CD14-positive monocyte (primary cell): ENCODE results near the gene SLC28A1. TPM values are rescaled to one million over a fixed set of nuclear protein-coding genes. Genes with fewer than 3 reads are reported as not detected.

ENCODE experiments used
- DNase-seq, 3 donors: peaks; one replicate each; pipeline ENCODE4 v3.0.0-alpha.2; 2011 to 2022
- H2AFZ ChIP-seq: 2 replicates; pipeline ENCODE4 v1.6.0; 2012; ENCODE audit warnings: mild to moderate bottlenecking, low read depth, low read length, inconsistent platforms; ENCODE audit not compliant: insufficient read depth, poor library complexity, severe bottlenecking
- H3K27ac ChIP-seq, 2 donors: 1 replicate in 1 of 2; 2 replicates in 1 of 2; pipeline ENCODE4 v1.5.1; 2012 to 2013; ENCODE audit warnings: low read length in 2 of 2, control low read depth in 1 of 2, inconsistent platforms in 1 of 2, low read depth in 1 of 2, mild to moderate bottlenecking in 1 of 2
- H3K27me3 ChIP-seq, 2 donors: one replicate each; pipeline versions ENCODE4 v1.6.0 to v1.6.1; 2011 to 2013; ENCODE audit warnings: low read length in 2 of 2; ENCODE audit not compliant: control insufficient read depth in 2 of 2, insufficient read depth in 2 of 2
- H3K36me3 ChIP-seq, 2 donors: replicated peaks in 1 of 2; 1 replicate in 1 of 2; 2 replicates in 1 of 2; pipeline versions ENCODE4 v1.5.1 to v1.6.1; 2012 to 2013; ENCODE audit warnings: low read length in 2 of 2, control low read depth in 1 of 2, inconsistent platforms in 1 of 2, mild to moderate bottlenecking in 1 of 2; ENCODE audit not compliant: insufficient read depth in 2 of 2, control insufficient read depth in 1 of 2
- H3K4me1 ChIP-seq, 2 donors: 1 replicate in 1 of 2; 2 replicates in 1 of 2; pipeline versions ENCODE4 v1.5.1 to v1.6.1; 2012 to 2013; ENCODE audit warnings: low read length in 2 of 2, control low read depth in 1 of 2, inconsistent platforms in 1 of 2, mild to moderate bottlenecking in 1 of 2, moderate library complexity in 1 of 2; ENCODE audit not compliant: insufficient read depth in 2 of 2, control insufficient read depth in 1 of 2
- H3K4me2 ChIP-seq: replicated peaks from 2 replicates; pipeline ENCODE3; 2012; ENCODE audit warnings: low read length, moderate library complexity, mild to moderate bottlenecking; ENCODE audit not compliant: poor library complexity, severe bottlenecking; ENCODE audit errors: extremely low read depth
- H3K4me3 ChIP-seq, 3 experiments: fragments of 200-600 bp in 1 of 3; sonication (generic) in 1 of 3; replicated peaks in 1 of 3; 1 replicate in 2 of 3; 2 replicates in 1 of 3; pipeline ENCODE4 v1.5.1; 2011 to 2013; ENCODE audit warnings: low read length in 3 of 3, mild to moderate bottlenecking in 3 of 3, control low read depth in 2 of 3, low read depth in 2 of 3, inconsistent platforms in 1 of 3, moderate library complexity in 1 of 3
- H3K79me2 ChIP-seq: 2 replicates; pipeline ENCODE4 v1.6.0; 2012; ENCODE audit warnings: mild to moderate bottlenecking, control low read depth, inconsistent platforms, low read length, moderate library complexity; ENCODE audit not compliant: insufficient read depth
- H3K9ac ChIP-seq: 2 replicates; pipeline ENCODE4 v1.6.0; 2017; ENCODE audit warnings: low read length, mild to moderate bottlenecking; ENCODE audit not compliant: insufficient read depth, poor library complexity, severe bottlenecking
- H3K9me3 ChIP-seq, 2 donors: replicated peaks in 1 of 2; 1 replicate in 1 of 2; 2 replicates in 1 of 2; pipeline versions ENCODE4 v1.5.1 to v1.6.1; 2012 to 2013; ENCODE audit warnings: low read length in 2 of 2, control low read depth in 1 of 2; ENCODE audit not compliant: control insufficient read depth in 1 of 2, insufficient read depth in 1 of 2
- H4K20me1 ChIP-seq: 2 replicates; pipeline ENCODE4 v1.6.0; 2012; ENCODE audit warnings: mild to moderate bottlenecking, low read length, control low read depth, moderate library complexity; ENCODE audit not compliant: insufficient read depth
- H3K27ac Mint-ChIP-seq, 7 donors: one replicate each; pipeline ENCODE4 v1.8.0; 2020; ENCODE audit warnings: mild to moderate bottlenecking in 7 of 7, mixed read lengths in 7 of 7, moderate library complexity in 6 of 7, inconsistent platforms in 2 of 7
- H3K27me3 Mint-ChIP-seq, 3 donors: one replicate each; pipeline ENCODE4 v1.8.0; 2021 to 2022; ENCODE audit warnings: low read depth in 3 of 3, mild to moderate bottlenecking in 3 of 3, mixed read lengths in 3 of 3, moderate library complexity in 3 of 3, inconsistent platforms in 1 of 3
- H3K36me3 Mint-ChIP-seq, 2 donors: one replicate each; pipeline ENCODE4 v1.8.0; 2020; ENCODE audit warnings: mixed read lengths in 2 of 2, inconsistent platforms in 1 of 2, mild to moderate bottlenecking in 1 of 2
- H3K4me1 Mint-ChIP-seq: one replicate; pipeline ENCODE4 v1.8.0; 2020; ENCODE audit warnings: mild to moderate bottlenecking, mixed read lengths
- H3K4me3 Mint-ChIP-seq, 2 donors: one replicate each; pipeline ENCODE4 v1.8.0; 2020; ENCODE audit warnings: mild to moderate bottlenecking in 2 of 2, mixed read lengths in 2 of 2, moderate library complexity in 1 of 2
- H3K9me3 Mint-ChIP-seq, 7 donors: one replicate each; pipeline ENCODE4 v1.8.0; 2020 to 2022; ENCODE audit warnings: mixed read lengths in 7 of 7, mild to moderate bottlenecking in 6 of 7, moderate library complexity in 6 of 7, inconsistent platforms in 2 of 7
- WGBS: methylation state at CpG from one replicate; pipeline ENCODE4 v1.1.5; 2013; ENCODE audit warnings: missing lambda C conversion rate; ENCODE audit not compliant: insufficient coverage; 5-methylcytosine and 5-hydroxymethylcytosine counted together
- intact Hi-C, 2 donors: fragments of 100-400 bp; cut with micrococcal nuclease; formaldehyde crosslinking; loops; one replicate each; pipeline versions ENCODE4 v1.15.0 to v1.15.1; 2023
- polyA plus RNA-seq, 3 donors: library from polyadenylated mRNA; depleted of rRNA in 1 of 3; unstranded in 2 of 3; stranded (reverse) in 1 of 3; fragments of 300-500 nt in 2 of 3; fragments of >200 nt in 1 of 3; fragmentation: Illumina TruSeq in 2 of 3; gene quantifications; 1 replicate in 2 of 3; 2 replicates in 1 of 3; pipeline ENCODE4 v1.2.3, GENCODE V29; 2012 to 2021
- TF ChIP-seq, protein P1 (sequence below): fragments of 200-600 bp; IDR thresholded peaks from one replicate; pipeline ENCODE4 v1.8.0; 2022; ENCODE audit warnings: antibody characterized with exemption, mild to moderate bottlenecking

The SLC28A1 gene
- polyA plus RNA-seq, 3 donors: not detected

DNA sequence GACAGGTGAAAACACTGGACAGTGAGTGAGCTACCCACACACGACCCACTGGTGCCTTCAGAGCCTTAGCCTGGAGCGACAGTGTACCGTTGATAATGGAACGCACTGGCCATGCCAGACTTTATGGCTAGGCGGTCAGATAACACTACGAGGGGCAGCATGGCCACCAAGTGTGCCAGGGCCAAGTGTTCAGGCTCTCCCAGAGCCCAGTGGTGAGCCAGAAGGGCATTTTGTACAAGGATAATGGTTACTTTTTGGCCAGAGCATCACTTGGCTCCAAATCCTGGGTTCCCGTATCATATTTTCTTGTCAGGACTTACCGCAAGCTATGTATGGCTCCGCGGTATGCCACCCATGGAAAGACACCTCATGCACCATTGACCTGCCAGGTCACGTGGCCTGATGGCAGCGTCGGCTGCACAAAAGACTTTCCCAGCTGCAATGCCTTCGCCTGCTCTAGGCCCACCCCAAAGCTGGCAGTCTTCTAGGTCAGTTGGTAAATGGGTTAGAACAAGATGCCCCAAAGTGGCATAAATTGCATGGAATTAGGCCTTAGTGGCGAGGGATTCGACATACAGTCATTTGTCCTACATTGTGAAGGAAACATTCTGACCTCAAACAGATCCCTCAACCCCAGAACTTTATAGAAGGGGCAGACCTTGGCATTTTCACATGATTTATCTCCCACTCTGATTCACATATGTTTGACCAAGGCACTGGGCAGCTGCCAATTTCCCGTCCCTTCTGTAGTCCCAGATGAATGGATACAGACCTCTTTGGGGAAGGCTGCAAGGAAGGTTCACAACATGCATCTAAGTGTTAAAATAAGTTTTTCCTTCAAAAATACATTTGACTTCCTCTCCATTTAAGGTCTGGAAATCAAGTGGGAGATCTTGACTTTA, 12.2 kb upstream of the SLC28A1 start:
- Mint-ChIP-seq H3K4me1 (peaks cover 18% of the 10 kb centered on the region), H3K27me3 (peaks cover 1 to 3% (median 2%) of the 10 kb centered on the region in 3 donors), H3K27ac (no peak overlapping the region), H3K9me3 (peaks cover 0 to 1% (median 0%) of the 10 kb centered on the region in 7 donors), H3K36me3 (no peaks in the 10 kb centered on the region), H3K4me3 (no peak overlapping the region)
- intact Hi-C loops: no loop called here
- no peaks in the 10 kb centered on the region for H4K20me1 ChIP-seq
- H3K27ac ChIP-seq: no peak overlapping the region
- H3K27me3 ChIP-seq: no peaks in the 10 kb centered on the region
- H3K4me2 ChIP-seq: no peak overlapping the region
- 94% methylated on average over 13 of the region's 17 CpGs for whole genome bisulfite sequencing
- H3K4me3 ChIP-seq: no peak overlapping the region
- no peak overlapping the region for H2AFZ ChIP-seq
- DNase-seq: no peak
- H3K9me3 ChIP-seq: no peaks in the 10 kb centered on the region
- TF ChIP-seq, protein P1, sequence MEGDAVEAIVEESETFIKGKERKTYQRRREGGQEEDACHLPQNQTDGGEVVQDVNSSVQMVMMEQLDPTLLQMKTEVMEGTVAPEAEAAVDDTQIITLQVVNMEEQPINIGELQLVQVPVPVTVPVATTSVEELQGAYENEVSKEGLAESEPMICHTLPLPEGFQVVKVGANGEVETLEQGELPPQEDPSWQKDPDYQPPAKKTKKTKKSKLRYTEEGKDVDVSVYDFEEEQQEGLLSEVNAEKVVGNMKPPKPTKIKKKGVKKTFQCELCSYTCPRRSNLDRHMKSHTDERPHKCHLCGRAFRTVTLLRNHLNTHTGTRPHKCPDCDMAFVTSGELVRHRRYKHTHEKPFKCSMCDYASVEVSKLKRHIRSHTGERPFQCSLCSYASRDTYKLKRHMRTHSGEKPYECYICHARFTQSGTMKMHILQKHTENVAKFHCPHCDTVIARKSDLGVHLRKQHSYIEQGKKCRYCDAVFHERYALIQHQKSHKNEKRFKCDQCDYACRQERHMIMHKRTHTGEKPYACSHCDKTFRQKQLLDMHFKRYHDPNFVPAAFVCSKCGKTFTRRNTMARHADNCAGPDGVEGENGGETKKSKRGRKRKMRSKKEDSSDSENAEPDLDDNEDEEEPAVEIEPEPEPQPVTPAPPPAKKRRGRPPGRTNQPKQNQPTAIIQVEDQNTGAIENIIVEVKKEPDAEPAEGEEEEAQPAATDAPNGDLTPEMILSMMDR: no peak
- H3K4me1 ChIP-seq: peaks cover 8 to 9% of the 10 kb centered on the region in 2 donors
- no peaks in the 10 kb centered on the region for H3K36me3 ChIP-seq
- H3K9ac ChIP-seq: no peak overlapping the region
- H3K79me2 ChIP-seq: no peaks in the 10 kb centered on the region

DNA sequence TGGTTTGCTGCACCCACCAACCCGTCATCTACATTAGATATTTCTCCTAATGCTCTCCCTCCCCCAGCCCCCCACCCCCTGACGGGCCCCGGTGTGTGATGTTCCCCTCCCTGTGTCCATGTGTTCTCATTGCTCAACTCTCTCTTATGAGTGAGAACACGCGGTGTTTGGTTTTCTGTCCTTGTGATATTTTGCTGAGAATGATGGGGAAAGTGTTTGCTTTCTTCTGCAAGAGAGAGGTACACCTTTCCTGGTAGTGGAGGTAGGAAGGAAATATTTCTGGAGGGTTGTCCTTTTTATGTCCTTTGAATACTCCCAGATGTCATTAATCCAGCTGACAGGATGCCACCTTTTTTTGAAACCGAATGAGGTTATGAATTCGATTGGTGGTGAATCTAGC, 10.5 kb upstream of the SLC28A1 start:
- no peaks in the 10 kb centered on the region for H3K27me3 ChIP-seq
- peaks cover 1 to 3% (median 2%) of the 10 kb centered on the region in 3 donors for H3K27me3 Mint-ChIP-seq
- H3K9me3 Mint-ChIP-seq: peaks cover 0 to under 1% (median 0%) of the 10 kb centered on the region in 7 donors
- H4K20me1 ChIP-seq: no peaks in the 10 kb centered on the region
- H3K36me3 Mint-ChIP-seq: no peaks in the 10 kb centered on the region
- no peak overlapping the region for H2AFZ ChIP-seq
- no peaks in the 10 kb centered on the region for H3K9me3 ChIP-seq
- DNase-seq: no peak
- intact Hi-C loops: no loop called here
- no peaks in the 10 kb centered on the region for H3K79me2 ChIP-seq
- H3K27ac ChIP-seq: no peak overlapping the region
- H3K4me3 Mint-ChIP-seq: no peak overlapping the region
- WGBS: 80% methylated on average over 1 of the region's 7 CpGs
- H3K4me2 ChIP-seq: no peak overlapping the region
- no peak overlapping the region for H3K27ac Mint-ChIP-seq
- no peak overlapping the region for H3K9ac ChIP-seq
- H3K4me1 Mint-ChIP-seq: peaks cover 18% of the 10 kb centered on the region
- H3K36me3 ChIP-seq: no peaks in the 10 kb centered on the region
- TF ChIP-seq, protein P1: no peak
- no peak overlapping the region for H3K4me3 ChIP-seq
- peaks cover 8 to 9% of the 10 kb centered on the region in 2 donors for H3K4me1 ChIP-seq
